K562 (cell line): ENCODE measurements around the gene ZGLP1. TPM values are rescaled to one million over a fixed set of nuclear protein-coding genes. Genes with fewer than 3 reads are reported as not detected.

Source experiments
- CC2D1A ChIP-seq: fragments of 450-650 bp; IDR thresholded peaks from 2 replicates; pipeline ENCODE4 v1.6.1; 2017; ENCODE audit warnings: mild to moderate bottlenecking
- EP300 ChIP-seq: IDR thresholded peaks from 2 replicates; pipeline ENCODE4 v1.6.1; 2012; ENCODE audit warnings: low read length, improper control_type of control experiment
- ETV5 ChIP-seq: sonication (generic); formaldehyde crosslinking; IDR thresholded peaks from 2 replicates; pipeline ENCODE4 v1.4.0; 2020; ENCODE audit warnings: low read depth, mild to moderate bottlenecking, missing genetic modification reagents
- FOXK2 ChIP-seq, 2 experiments: fragments of 450-650 bp; IDR thresholded peaks in 1 of 2; conservative IDR thresholded peaks in 1 of 2; 2 replicates each; pipeline ENCODE4 v1.6.1; 2016; ENCODE audit warnings: low read depth in 2 of 2, mild to moderate bottlenecking in 1 of 2
- ILK ChIP-seq: fragments of 450-650 bp; IDR thresholded peaks from 2 replicates; pipeline ENCODE4 v1.6.1; 2016; ENCODE audit warnings: missing genetic modification characterization, low read depth, mild to moderate bottlenecking, missing compliant biosample characterization, moderate library complexity, borderline replicate concordance
- L3MBTL2 ChIP-seq: fragments of 450-650 bp; IDR thresholded peaks from 2 replicates; pipeline ENCODE4 v1.6.1; 2016; ENCODE audit warnings: mild to moderate bottlenecking, moderate library complexity
- MXI1 ChIP-seq: IDR thresholded peaks from 2 replicates; pipeline ENCODE4 v1.6.1; 2011; ENCODE audit warnings: low read depth, mild to moderate bottlenecking, improper control_type of control experiment, low read length
- NFIC ChIP-seq: fragments of 450-650 bp; IDR thresholded peaks from 2 replicates; pipeline ENCODE4 v1.6.1; 2017; ENCODE audit warnings: mild to moderate bottlenecking, inconsistent platforms
- RB1 ChIP-seq: fragments of 450-650 bp; IDR thresholded peaks from 2 replicates; pipeline ENCODE4 v1.6.1; 2017; ENCODE audit warnings: low read depth, mild to moderate bottlenecking
- SMC3 ChIP-seq: conservative IDR thresholded peaks from 2 replicates; pipeline ENCODE4 v1.6.1; 2011; ENCODE audit warnings: low read depth, low read length, improper control_type of control experiment; ENCODE audit not compliant: insufficient read depth
- ZBTB1 ChIP-seq: sonication (generic); formaldehyde crosslinking; IDR thresholded peaks from 2 replicates; pipeline ENCODE4 v1.8.1; 2023; ENCODE audit warnings: missing genetic modification reagents, low read depth, mild to moderate bottlenecking, borderline replicate concordance
- ZNF121 ChIP-seq: sonication (generic); formaldehyde crosslinking; conservative IDR thresholded peaks from 2 replicates; pipeline ENCODE4 v1.8.0; 2022; ENCODE audit warnings: missing genetic modification reagents
- ZNF384 ChIP-seq: IDR thresholded peaks from 2 replicates; pipeline ENCODE4 v1.6.1; 2012; ENCODE audit warnings: low read depth, low read length, improper control_type of control experiment
- polyA plus RNA-seq, 8 experiments: library from polyadenylated mRNA; depleted of rRNA in 4 of 8; stranded (reverse) in 5 of 8; unstranded in 3 of 8; fragments of >200 nt; fragmentation: Nextera tagmentation in 2 of 8; fragmentation: Illumina TruSeq in 1 of 8; extraction: Ambion mirVana in 2 of 8; extraction: Trizol in 1 of 8; gene quantifications; 2 replicates each; pipeline versions ENCODE4 v1.2.1 to v1.2.3, GENCODE V29; 2011 to 2014; ENCODE audit warnings: inconsistent platforms in 1 of 8, missing spikeins in 1 of 8
- total RNA-seq, 7 experiments: library from RNA; depleted of rRNA in 6 of 7; stranded (reverse); fragments of >200 nt in 6 of 7; fragmentation: Illumina TruSeq in 2 of 7; extraction: Trizol in 2 of 7; gene quantifications; 2 replicates each; pipeline versions ENCODE4 v1.2.1 to v1.2.3, GENCODE V29; 2011 to 2021; ENCODE audit warnings: low replicate concordance in 1 of 7
- TF ChIP-seq, protein P1 (sequence below): fragments of 450-650 bp; IDR thresholded peaks from 2 replicates; pipeline ENCODE4 v1.6.1; 2016; ENCODE audit warnings: low read depth
- TF ChIP-seq, protein P2 (sequence below): fragments of 450-650 bp; IDR thresholded peaks from 2 replicates; pipeline ENCODE4 v1.6.1; 2016; ENCODE audit warnings: antibody characterized with exemption
- TF ChIP-seq, protein P3 (sequence below): conservative IDR thresholded peaks from 2 replicates; pipeline ENCODE4 v1.6.1; 2011; ENCODE audit warnings: low read depth, mild to moderate bottlenecking, low read length; ENCODE audit not compliant: control insufficient read depth

The ZGLP1 gene
- total and polyA plus RNA-seq, 9 of the 15 experiments (the other 6 are each of a cell fraction or from before 2014, with no cell fraction given): 0.24 to 4.5 (median 2.2) TPM

DNA sequence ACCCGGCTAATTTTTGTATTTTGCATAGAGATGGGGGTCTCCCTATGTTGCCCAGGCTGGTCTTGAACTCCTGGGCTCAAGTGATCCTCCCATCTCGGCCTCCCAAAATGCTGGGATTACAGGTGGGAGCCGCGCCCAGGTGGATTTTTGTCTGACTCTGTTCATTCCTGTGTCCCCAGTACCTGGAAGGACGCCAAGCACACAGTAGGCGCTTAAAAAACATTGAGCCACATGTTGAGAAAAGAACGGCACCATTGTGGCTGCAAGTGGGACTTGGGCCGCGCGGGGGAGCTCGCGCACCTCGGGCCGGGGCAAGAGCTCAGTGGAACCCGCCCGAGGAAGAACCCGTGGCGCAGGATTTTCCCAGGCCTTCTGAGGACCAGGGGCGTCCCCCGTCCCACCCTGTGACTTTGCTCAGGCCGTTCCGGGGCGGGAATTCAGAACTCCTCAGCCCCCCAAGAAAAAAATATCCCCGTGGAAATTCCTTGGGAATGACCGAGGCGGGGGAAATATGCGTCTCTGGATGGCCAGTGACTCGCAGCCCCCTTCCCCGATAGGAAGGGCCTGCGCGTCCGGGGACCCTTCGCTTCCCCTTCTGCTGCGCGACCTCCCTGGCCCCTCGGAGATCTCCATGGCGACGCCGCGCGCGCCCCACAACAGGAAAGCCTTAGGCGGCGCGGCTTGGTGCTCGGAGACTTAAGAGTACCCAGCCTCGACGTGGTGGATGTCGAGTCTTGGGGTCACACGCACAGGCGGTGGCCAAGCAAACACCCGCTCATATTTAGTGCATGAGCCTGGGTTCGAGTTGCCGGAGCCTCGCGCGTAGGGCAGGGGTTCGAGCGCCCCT is 40.1 kb downstream of the ZGLP1 start (continued):
- TF ChIP-seq, protein P1, sequence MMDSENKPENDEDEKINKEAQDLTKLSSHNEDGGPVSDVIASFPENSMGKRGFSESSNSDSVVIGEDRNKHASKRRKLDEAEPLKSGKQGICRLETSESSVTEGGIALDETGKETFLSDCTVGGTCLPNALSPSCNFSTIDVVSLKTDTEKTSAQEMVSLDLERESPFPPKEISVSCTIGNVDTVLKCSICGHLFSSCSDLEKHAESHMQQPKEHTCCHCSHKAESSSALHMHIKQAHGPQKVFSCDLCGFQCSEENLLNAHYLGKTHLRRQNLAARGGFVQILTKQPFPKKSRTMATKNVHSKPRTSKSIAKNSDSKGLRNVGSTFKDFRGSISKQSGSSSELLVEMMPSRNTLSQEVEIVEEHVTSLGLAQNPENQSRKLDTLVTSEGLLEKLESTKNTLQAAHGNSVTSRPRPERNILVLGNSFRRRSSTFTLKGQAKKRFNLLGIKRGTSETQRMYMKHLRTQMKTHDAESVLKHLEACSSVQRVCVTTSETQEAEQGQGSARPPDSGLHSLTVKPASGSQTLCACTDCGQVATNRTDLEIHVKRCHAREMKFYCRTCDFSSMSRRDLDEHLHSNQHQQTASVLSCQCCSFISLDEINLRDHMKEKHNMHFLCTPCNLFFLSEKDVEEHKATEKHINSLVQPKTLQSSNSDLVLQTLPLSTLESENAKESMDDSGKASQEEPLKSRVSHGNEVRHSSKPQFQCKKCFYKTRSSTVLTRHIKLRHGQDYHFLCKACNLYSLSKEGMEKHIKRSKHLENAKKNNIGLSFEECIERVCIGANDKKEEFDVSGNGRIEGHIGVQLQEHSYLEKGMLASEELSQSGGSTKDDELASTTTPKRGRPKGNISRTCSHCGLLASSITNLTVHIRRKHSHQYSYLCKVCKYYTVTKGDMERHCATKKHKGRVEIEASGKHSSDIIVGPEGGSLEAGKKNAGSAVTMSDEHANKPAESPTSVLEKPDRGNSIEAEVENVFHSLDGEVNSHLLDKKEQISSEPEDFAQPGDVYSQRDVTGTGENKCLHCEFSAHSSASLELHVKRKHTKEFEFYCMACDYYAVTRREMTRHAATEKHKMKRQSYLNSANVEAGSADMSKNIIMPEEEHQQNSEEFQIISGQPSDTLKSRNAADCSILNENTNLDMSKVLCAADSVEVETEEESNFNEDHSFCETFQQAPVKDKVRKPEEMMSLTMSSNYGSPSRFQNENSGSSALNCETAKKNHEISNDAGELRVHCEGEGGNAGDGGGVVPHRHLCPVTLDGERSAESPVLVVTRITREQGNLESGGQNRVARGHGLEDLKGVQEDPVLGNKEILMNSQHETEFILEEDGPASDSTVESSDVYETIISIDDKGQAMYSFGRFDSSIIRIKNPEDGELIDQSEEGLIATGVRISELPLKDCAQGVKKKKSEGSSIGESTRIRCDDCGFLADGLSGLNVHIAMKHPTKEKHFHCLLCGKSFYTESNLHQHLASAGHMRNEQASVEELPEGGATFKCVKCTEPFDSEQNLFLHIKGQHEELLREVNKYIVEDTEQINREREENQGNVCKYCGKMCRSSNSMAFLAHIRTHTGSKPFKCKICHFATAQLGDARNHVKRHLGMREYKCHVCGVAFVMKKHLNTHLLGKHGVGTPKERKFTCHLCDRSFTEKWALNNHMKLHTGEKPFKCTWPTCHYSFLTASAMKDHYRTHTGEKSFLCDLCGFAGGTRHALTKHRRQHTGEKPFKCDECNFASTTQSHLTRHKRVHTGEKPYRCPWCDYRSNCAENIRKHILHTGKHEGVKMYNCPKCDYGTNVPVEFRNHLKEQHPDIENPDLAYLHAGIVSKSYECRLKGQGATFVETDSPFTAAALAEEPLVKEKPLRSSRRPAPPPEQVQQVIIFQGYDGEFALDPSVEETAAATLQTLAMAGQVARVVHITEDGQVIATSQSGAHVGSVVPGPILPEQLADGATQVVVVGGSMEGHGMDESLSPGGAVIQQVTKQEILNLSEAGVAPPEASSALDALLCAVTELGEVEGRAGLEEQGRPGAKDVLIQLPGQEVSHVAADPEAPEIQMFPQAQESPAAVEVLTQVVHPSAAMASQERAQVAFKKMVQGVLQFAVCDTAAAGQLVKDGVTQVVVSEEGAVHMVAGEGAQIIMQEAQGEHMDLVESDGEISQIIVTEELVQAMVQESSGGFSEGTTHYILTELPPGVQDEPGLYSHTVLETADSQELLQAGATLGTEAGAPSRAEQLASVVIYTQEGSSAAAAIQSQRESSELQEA: no peak
- TF ChIP-seq L3MBTL2: peak; percentile 32; the same call in 1 of the 2 replicates
- peak; percentile 96 for TF ChIP-seq NFIC
- peak; percentile 85 for TF ChIP-seq RB1
- peak; percentile 49; the same call in 1 of the 2 replicates for TF ChIP-seq ZBTB1 (CRISPR knock-in tag)
- no peak for TF ChIP-seq MXI1
- peak; percentile 97 for TF ChIP-seq SMC3
- TF ChIP-seq, protein P2, sequence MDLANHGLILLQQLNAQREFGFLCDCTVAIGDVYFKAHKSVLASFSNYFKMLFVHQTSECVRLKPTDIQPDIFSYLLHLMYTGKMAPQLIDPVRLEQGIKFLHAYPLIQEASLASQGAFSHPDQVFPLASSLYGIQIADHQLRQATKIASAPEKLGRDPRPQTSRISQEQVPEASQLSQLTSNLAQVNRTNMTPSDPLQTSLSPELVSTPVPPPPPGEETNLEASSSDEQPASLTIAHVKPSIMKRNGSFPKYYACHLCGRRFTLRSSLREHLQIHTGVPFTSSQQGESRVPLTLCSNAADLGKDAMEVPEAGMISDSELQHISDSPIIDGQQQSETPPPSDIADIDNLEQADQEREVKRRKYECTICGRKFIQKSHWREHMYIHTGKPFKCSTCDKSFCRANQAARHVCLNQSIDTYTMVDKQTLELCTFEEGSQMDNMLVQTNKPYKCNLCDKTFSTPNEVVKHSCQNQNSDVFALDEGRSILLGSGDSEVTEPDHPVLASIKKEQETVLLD: peak; percentile 22; the same call in 1 of the 2 replicates
- TF ChIP-seq CC2D1A: peak; percentile 80
- TF ChIP-seq EP300: no peak
- 0 out of 4 replicates have a peak, but pooled peaks of 1 of the 2 experiments have one; percentile 25 for TF ChIP-seq FOXK2 (conservative IDR thresholded peaks at IDR 0.05 in 1 of 2, IDR thresholded peaks at IDR 0.05 in 1 of 2; ENCODE audit: low read depth in 2 of 2)
- TF ChIP-seq, protein P3, sequence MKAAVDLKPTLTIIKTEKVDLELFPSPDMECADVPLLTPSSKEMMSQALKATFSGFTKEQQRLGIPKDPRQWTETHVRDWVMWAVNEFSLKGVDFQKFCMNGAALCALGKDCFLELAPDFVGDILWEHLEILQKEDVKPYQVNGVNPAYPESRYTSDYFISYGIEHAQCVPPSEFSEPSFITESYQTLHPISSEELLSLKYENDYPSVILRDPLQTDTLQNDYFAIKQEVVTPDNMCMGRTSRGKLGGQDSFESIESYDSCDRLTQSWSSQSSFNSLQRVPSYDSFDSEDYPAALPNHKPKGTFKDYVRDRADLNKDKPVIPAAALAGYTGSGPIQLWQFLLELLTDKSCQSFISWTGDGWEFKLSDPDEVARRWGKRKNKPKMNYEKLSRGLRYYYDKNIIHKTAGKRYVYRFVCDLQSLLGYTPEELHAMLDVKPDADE: 0 out of 2 replicates have a peak, but pooled peaks have one; percentile 19
- no peak for TF ChIP-seq ILK (tag)
- TF ChIP-seq ETV5 (CRISPR knock-in tag): peak; percentile 48; the same call in 1 of the 2 replicates
- TF ChIP-seq ZNF121 (CRISPR knock-in tag): peak; percentile 50; the same call in 1 of the 2 replicates
- peak; percentile 37; the same call in 1 of the 2 replicates for TF ChIP-seq ZNF384
